H1 (cell line): ENCODE results near the gene PPP2R2D. TPM values are rescaled to one million over a fixed set of nuclear protein-coding genes. Genes with fewer than 3 reads are reported as not detected.

Experiments
- GTF2F1 ChIP-seq: IDR thresholded peaks from 2 replicates; pipeline ENCODE4 v1.6.1; 2012; ENCODE audit warnings: low read depth, low read length, improper control_type of control experiment, borderline replicate concordance
- JUND ChIP-seq: IDR thresholded peaks from 2 replicates; pipeline ENCODE4 v1.6.1; 2011; ENCODE audit warnings: mild to moderate bottlenecking, improper control_type of control experiment, low read length
- MAFK ChIP-seq: IDR thresholded peaks from 2 replicates; pipeline ENCODE4 v1.6.1; 2012; ENCODE audit warnings: low read depth, mild to moderate bottlenecking, improper control_type of control experiment, low read length
- POLR2A ChIP-seq, 2 experiments: IDR thresholded peaks; 1 replicate in 1 of 2; 2 replicates in 1 of 2; pipeline ENCODE4 v1.6.1; 2011; ENCODE audit warnings: low read depth in 2 of 2, low read length in 2 of 2, mild to moderate bottlenecking in 2 of 2; ENCODE audit errors: control extremely low read depth in 1 of 2
- RNF2 ChIP-seq: fragments of 200-900, 300-1000 bp; sonication (generic); IDR thresholded peaks from 2 replicates; pipeline ENCODE4 v1.7.1; 2016; ENCODE audit warnings: borderline replicate concordance, low read depth, mild to moderate bottlenecking, antibody characterized with exemption, low read length; ENCODE audit not compliant: poor library complexity, severe bottlenecking; ENCODE audit errors: missing control alignments
- polyA plus RNA-seq, 7 experiments: library from polyadenylated mRNA; depleted of rRNA in 3 of 7; stranded (reverse) in 5 of 7; unstranded in 2 of 7; fragments of >200 nt in 5 of 7; fragments of 200-250 nt in 2 of 7; gene quantifications; 1 replicate in 5 of 7; 2 replicates in 1 of 7; 4 replicates in 1 of 7; pipeline versions ENCODE4 v1.2.1 to v1.2.3, GENCODE V29; 2011 to 2013; ENCODE audit warnings: missing spikeins in 2 of 7, mixed read lengths in 2 of 7
- total RNA-seq: library from RNA; stranded (reverse); fragmentation: NEBNext Ultra II Directional; extraction: Animal tissue kit (Norgen Biotek cat#: 25700); gene quantifications from 2 replicates; pipeline ENCODE4 v1.2.1, GENCODE V29; 2021

The PPP2R2D gene
- total and polyA plus RNA-seq, 2 of the 8 experiments (the other 6 are each of a cell fraction or from before 2014, with no cell fraction given): 25.4 to 32.8 TPM

DNA sequence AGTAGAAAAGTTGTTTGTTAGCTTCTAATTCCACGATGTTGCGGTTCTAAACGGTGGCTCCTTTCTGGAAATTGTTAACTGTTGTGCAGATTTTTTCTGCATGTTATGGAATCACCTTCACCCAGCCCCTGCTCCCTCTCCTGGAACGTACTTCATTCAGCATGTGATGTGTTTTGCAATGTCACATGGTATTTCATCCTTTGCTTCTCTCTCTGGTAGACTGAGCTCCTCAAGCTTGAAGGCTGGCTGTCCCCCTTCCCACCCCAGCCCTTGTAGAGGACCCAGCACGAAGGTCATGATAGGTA lies 4.4 kb downstream of the PPP2R2D start (continued):
- TF ChIP-seq JUND (no peak), GTF2F1 (no peak), MAFK (no peak), POLR2A (IDR thresholded peaks at IDR 0.05; ENCODE audit: control extremely low read depth in 1 of 2, low read depth in 2 of 2, low read length in 2 of 2) (no peak), RNF2 (no peak)
- TF ChIP-seq, all 59 proteins: peak for 0
